ENCODE results near the gene NHLRC4. TPM values are rescaled to one million over a fixed set of nuclear protein-coding genes. Genes with fewer than 3 reads are reported as not detected.

Gene NHLRC4
- total and polyA plus RNA-seq, 5 donors from 2014 or later, result 1.9 to 5.6 (median 4.5) TPM

- no peak for DNase-seq
- Mint-ChIP-seq H3K9me3 (no peaks in the 10 kb centered on the region), H3K4me1 (peaks cover 0 to 19% (median 7%) of the 10 kb centered on the region in 4 donors), H3K27ac (no peak overlapping the region), H3K27me3 (no peaks in the 10 kb centered on the region), H3K36me3 (no peaks in the 10 kb centered on the region), H3K4me3 (peak overlapping the region in 1 of 4 donors; percentile 19)
- ATAC-seq (ENCODE audit: low read depth in 2 of 2), result no peak
- peaks cover 18% of the 10 kb centered on the region for H3K4me1 ChIP-seq (ENCODE audit: control insufficient read depth, insufficient read depth, low read length, poor library complexity, severe bottlenecking)
- no peak overlapping the region for H3K4me3 ChIP-seq (ENCODE audit: low read depth, low read length)
- peaks cover 3% of the 10 kb centered on the region for H3K36me3 ChIP-seq (ENCODE audit: control insufficient read depth, insufficient read depth, low read length)
- no peaks in the 10 kb centered on the region for H3K27me3 ChIP-seq (ENCODE audit: control insufficient read depth, insufficient read depth, low read length)
- H3K27ac ChIP-seq (ENCODE audit: insufficient read depth, low read length, poor library complexity, severe bottlenecking), result no peak overlapping the region
- no peaks in the 10 kb centered on the region for H3K9me3 ChIP-seq (ENCODE audit: control insufficient read depth in 2 of 2, low read length in 2 of 2)
These were observed 44.3 kb upstream of the NHLRC4 start for GRCh38 chr16:522320-523096.

- Mint-ChIP-seq H3K4me3 (peak overlapping the region in 3 of 4 donors; percentile 16 to 38 (median 19)), H3K36me3 (no peaks in the 10 kb centered on the region), H3K27me3 (no peaks in the 10 kb centered on the region), H3K4me1 (peaks cover 0 to 19% (median 7%) of the 10 kb centered on the region in 4 donors), H3K27ac (peak overlapping the region in 1 of 3 donors; percentile 7), H3K9me3 (no peaks in the 10 kb centered on the region)
- no peaks in the 10 kb centered on the region for H3K27me3 ChIP-seq (ENCODE audit: control insufficient read depth, insufficient read depth, low read length)
- no peaks in the 10 kb centered on the region for H3K9me3 ChIP-seq (ENCODE audit: control insufficient read depth in 2 of 2, low read length in 2 of 2)
- peaks cover 19% of the 10 kb centered on the region for H3K4me1 ChIP-seq (ENCODE audit: control insufficient read depth, insufficient read depth, low read length, poor library complexity, severe bottlenecking)
- H3K27ac ChIP-seq (ENCODE audit: insufficient read depth, low read length, poor library complexity, severe bottlenecking), result no peak overlapping the region
- no peak overlapping the region for H3K4me3 ChIP-seq (ENCODE audit: low read depth, low read length)
- peaks cover 3% of the 10 kb centered on the region for H3K36me3 ChIP-seq (ENCODE audit: control insufficient read depth, insufficient read depth, low read length)
- DNase-seq (no peak), ATAC-seq (ENCODE audit: low read depth in 2 of 2) (no peak)
These were observed 43.6 kb upstream of the NHLRC4 start for GRCh38 chr16:523097-523741.

GRCh38 chr16:524274-525040 lies 42.3 kb upstream of the NHLRC4 start:
- DNase-seq, result no peak
- no peaks in the 10 kb centered on the region for H3K9me3 Mint-ChIP-seq
- Histone ChIP-seq H3K9me3 (ENCODE audit: control insufficient read depth in 2 of 2, low read length in 2 of 2) (no peaks in the 10 kb centered on the region), H3K4me3 (ENCODE audit: low read depth, low read length) (no peak overlapping the region), H3K36me3 (ENCODE audit: control insufficient read depth, insufficient read depth, low read length) (peaks cover 3% of the 10 kb centered on the region), H3K4me1 (ENCODE audit: control insufficient read depth, insufficient read depth, low read length, poor library complexity, severe bottlenecking) (peaks cover 31% of the 10 kb centered on the region), H3K27me3 (ENCODE audit: control insufficient read depth, insufficient read depth, low read length) (no peaks in the 10 kb centered on the region), H3K27ac (ENCODE audit: insufficient read depth, low read length, poor library complexity, severe bottlenecking) (no peak overlapping the region)
- H3K4me1 Mint-ChIP-seq, result peaks cover 0 to 30% (median 10%) of the 10 kb centered on the region in 4 donors
- H3K27ac Mint-ChIP-seq, result peak overlapping the region in 1 of 3 donors; percentile 46
- H3K27me3 Mint-ChIP-seq, result no peaks in the 10 kb centered on the region
- H3K36me3 Mint-ChIP-seq, result no peaks in the 10 kb centered on the region
- H3K4me3 Mint-ChIP-seq, result peak overlapping the region in 1 of 4 donors; percentile 11
- no peak for ATAC-seq (ENCODE audit: low read depth in 2 of 2)

GRCh38 chr16:525123-525519 lies 41.7 kb upstream of the NHLRC4 start:
- no peaks in the 10 kb centered on the region for H3K27me3 Mint-ChIP-seq
- Histone ChIP-seq H3K36me3 (ENCODE audit: control insufficient read depth, insufficient read depth, low read length) (peaks cover 3% of the 10 kb centered on the region), H3K4me3 (ENCODE audit: low read depth, low read length) (no peak overlapping the region), H3K27ac (ENCODE audit: insufficient read depth, low read length, poor library complexity, severe bottlenecking) (peak overlapping the region; percentile 24), H3K9me3 (ENCODE audit: control insufficient read depth in 2 of 2, low read length in 2 of 2) (no peaks in the 10 kb centered on the region), H3K27me3 (ENCODE audit: control insufficient read depth, insufficient read depth, low read length) (no peaks in the 10 kb centered on the region), H3K4me1 (ENCODE audit: control insufficient read depth, insufficient read depth, low read length, poor library complexity, severe bottlenecking) (peaks cover 38% of the 10 kb centered on the region)
- H3K9me3 Mint-ChIP-seq, result no peaks in the 10 kb centered on the region
- H3K4me1 Mint-ChIP-seq, result peaks cover 0 to 36% (median 10%) of the 10 kb centered on the region in 4 donors
- ATAC-seq (ENCODE audit: low read depth in 2 of 2) (no peak), DNase-seq (no peak)
- H3K36me3 Mint-ChIP-seq, result no peaks in the 10 kb centered on the region
- H3K4me3 Mint-ChIP-seq, result peak overlapping the region; percentile 41 to 73 (median 56)
- H3K27ac Mint-ChIP-seq, result peak overlapping the region; percentile 60 to 83 (median 62)

- no peak overlapping the region for H3K4me3 ChIP-seq (ENCODE audit: low read depth, low read length)
- H3K9me3 Mint-ChIP-seq, result no peaks in the 10 kb centered on the region
- H3K27me3 Mint-ChIP-seq, result no peaks in the 10 kb centered on the region
- no peaks in the 10 kb centered on the region for H3K36me3 ChIP-seq (ENCODE audit: control insufficient read depth, insufficient read depth, low read length)
- H3K4me3 Mint-ChIP-seq, result peak overlapping the region; percentile 41 to 87 (median 70)
- H3K4me1 Mint-ChIP-seq, result peaks cover 0 to 40% (median 10%) of the 10 kb centered on the region in 4 donors
- peak overlapping the region; percentile 24 for H3K27ac ChIP-seq (ENCODE audit: insufficient read depth, low read length, poor library complexity, severe bottlenecking)
- no peaks in the 10 kb centered on the region for H3K9me3 ChIP-seq (ENCODE audit: control insufficient read depth in 2 of 2, low read length in 2 of 2)
- peak; percentile 10 to 16 for ATAC-seq (ENCODE audit: low read depth in 2 of 2)
- H3K27ac Mint-ChIP-seq, result peak overlapping the region; percentile 60 to 83 (median 62)
- no peaks in the 10 kb centered on the region for H3K27me3 ChIP-seq (ENCODE audit: control insufficient read depth, insufficient read depth, low read length)
- no peaks in the 10 kb centered on the region for H3K36me3 Mint-ChIP-seq
- peaks cover 43% of the 10 kb centered on the region for H3K4me1 ChIP-seq (ENCODE audit: control insufficient read depth, insufficient read depth, low read length, poor library complexity, severe bottlenecking)
- peak in 2 of 3 donors; percentile 4 to 79 for DNase-seq
These were observed 41.2 kb upstream of the NHLRC4 start for GRCh38 chr16:525520-526180.

GRCh38 chr16:526181-527014 lies 40.4 kb upstream of the NHLRC4 start:
- Mint-ChIP-seq H3K27ac (peak overlapping the region; percentile 77 to 86 (median 82)), H3K4me1 (peaks cover 0 to 40% (median 10%) of the 10 kb centered on the region in 4 donors), H3K4me3 (peak overlapping the region; percentile 72 to 87 (median 80)), H3K27me3 (no peaks in the 10 kb centered on the region), H3K36me3 (no peaks in the 10 kb centered on the region), H3K9me3 (no peaks in the 10 kb centered on the region)
- H3K36me3 ChIP-seq (ENCODE audit: control insufficient read depth, insufficient read depth, low read length), result no peaks in the 10 kb centered on the region
- peaks cover 43% of the 10 kb centered on the region for H3K4me1 ChIP-seq (ENCODE audit: control insufficient read depth, insufficient read depth, low read length, poor library complexity, severe bottlenecking)
- peak in 1 of 3 donors; percentile 11 for DNase-seq
- H3K9me3 ChIP-seq (ENCODE audit: control insufficient read depth in 2 of 2, low read length in 2 of 2), result no peaks in the 10 kb centered on the region
- peak overlapping the region; percentile 58 for H3K4me3 ChIP-seq (ENCODE audit: low read depth, low read length)
- H3K27me3 ChIP-seq (ENCODE audit: control insufficient read depth, insufficient read depth, low read length), result no peaks in the 10 kb centered on the region
- no peak for ATAC-seq (ENCODE audit: low read depth in 2 of 2)
- H3K27ac ChIP-seq (ENCODE audit: insufficient read depth, low read length, poor library complexity, severe bottlenecking), result peak overlapping the region; percentile 91
